Activated CD4-positive, alpha-beta T cell treated with anti-CD3 and anti-CD28 coated beads, Interleukin-2, Interleukin-6, amounts not matched to agents 100 ng/mL and 50 ng/mL, durations not matched to agents 16 hours and 8 hours (primary cell): Measurements from ENCODE around the gene PTPRE.

Experiments
- DNase-seq: peaks from one replicate; pipeline ENCODE4 v3.0.0-alpha.2; 2020

The PTPRE gene

GRCh38 chr10:127906548-127907377, at the start of gene PTPRE:
PTPRE (plus strand) TSS chr10:127907103; CDS start chr10:128040882, 133,779 bp downstream.
- peak; percentile 86 for DNase-seq

- DNase-seq, result no peak
Measured at GRCh38 chr10:127860592-127860991, 46.3 kb upstream of the PTPRE start.

- DNase-seq, result no peak
Measured at GRCh38 chr10:127863231-127863825, 43.6 kb upstream of the PTPRE start.

- no peak for DNase-seq
Measured at GRCh38 chr10:127866276-127867013, 40.5 kb upstream of the PTPRE start.

GRCh38 chr10:127867805-127868204, 39.1 kb upstream of the PTPRE start:
- no peak for DNase-seq

GRCh38 chr10:127869329-127869728, 37.6 kb upstream of the PTPRE start:
- no peak for DNase-seq

GRCh38 chr10:127871631-127872010, 35.3 kb upstream of the PTPRE start:
- no peak for DNase-seq

- DNase-seq, result no peak
Measured at GRCh38 chr10:127872011-127872761, 34.7 kb upstream of the PTPRE start.

GRCh38 chr10:127872871-127873600, 33.9 kb upstream of the PTPRE start:
- DNase-seq, result no peak

- no peak for DNase-seq
Measured at GRCh38 chr10:127873901-127874470, 32.9 kb upstream of the PTPRE start.

GRCh38 chr10:127874671-127875448, 32.0 kb upstream of the PTPRE start:
- peak; percentile 39 for DNase-seq

- no peak for DNase-seq
Measured at GRCh38 chr10:127875449-127875765, 31.5 kb upstream of the PTPRE start.

GRCh38 chr10:127875916-127876315, 31.0 kb upstream of the PTPRE start:
- no peak for DNase-seq

GRCh38 chr10:127877116-127877515, 29.8 kb upstream of the PTPRE start:
- DNase-seq, result peak; percentile 40

GRCh38 chr10:127877699-127878098, 29.2 kb upstream of the PTPRE start:
- peak; percentile 42 for DNase-seq

GRCh38 chr10:127878475-127879055, 28.3 kb upstream of the PTPRE start:
- peak; percentile 63 for DNase-seq

GRCh38 chr10:127880557-127880956, 26.3 kb upstream of the PTPRE start:
- DNase-seq, result peak; percentile 39

- DNase-seq, result no peak
Measured at GRCh38 chr10:127881262-127881661, 25.6 kb upstream of the PTPRE start.

- DNase-seq, result no peak
Measured at GRCh38 chr10:127882391-127882790, 24.5 kb upstream of the PTPRE start.

GRCh38 chr10:127882801-127883459, 24.0 kb upstream of the PTPRE start:
- no peak for DNase-seq
